ENCODE results near the gene EPB41L2.

The EPB41L2 gene

GRCh38 chr6:130978180-130978579 is 84.9 kb downstream of the EPB41L2 start:
- DNase-seq (ENCODE audit: low read depth), result no peak

GRCh38 chr6:130975325-130975724 is 87.7 kb downstream of the EPB41L2 start:
- DNase-seq (ENCODE audit: low read depth), result no peak

GRCh38 chr6:130973521-130974277 is 89.3 kb downstream of the EPB41L2 start:
- DNase-seq (ENCODE audit: low read depth), result no peak

GRCh38 chr6:130971504-130971903 is 91.5 kb downstream of the EPB41L2 start:
- DNase-seq (ENCODE audit: low read depth), result no peak

GRCh38 chr6:130970839-130971410 is 92.1 kb downstream of the EPB41L2 start:
- DNase-seq (ENCODE audit: low read depth), result no peak

GRCh38 chr6:130969791-130970491 is 93.1 kb downstream of the EPB41L2 start:
- peak; percentile 53 for DNase-seq (ENCODE audit: low read depth)

- no peak for DNase-seq (ENCODE audit: low read depth)
Observed at GRCh38 chr6:130969166-130969565, 93.9 kb downstream of the EPB41L2 start.

- DNase-seq (ENCODE audit: low read depth), result no peak
Observed at GRCh38 chr6:130968476-130968875, 94.6 kb downstream of the EPB41L2 start.

GRCh38 chr6:130967502-130968445 is 95.3 kb downstream of the EPB41L2 start:
- no peak for DNase-seq (ENCODE audit: low read depth)

GRCh38 chr6:130966344-130966980 is 96.6 kb downstream of the EPB41L2 start:
- no peak for DNase-seq (ENCODE audit: low read depth)

GRCh38 chr6:130965656-130966055 is 97.4 kb downstream of the EPB41L2 start:
- DNase-seq (ENCODE audit: low read depth), result peak; percentile 89

GRCh38 chr6:130964808-130965604 is 98.0 kb downstream of the EPB41L2 start:
- DNase-seq (ENCODE audit: low read depth), result no peak

GRCh38 chr6:130964289-130964688 is 98.8 kb downstream of the EPB41L2 start:
- DNase-seq (ENCODE audit: low read depth), result no peak

- peak; percentile 57 for DNase-seq (ENCODE audit: low read depth)
Observed at GRCh38 chr6:130962966-130963365, 100.1 kb downstream of the EPB41L2 start.

- DNase-seq (ENCODE audit: low read depth), result no peak
Observed at GRCh38 chr6:130961148-130961547, 101.9 kb downstream of the EPB41L2 start.

GRCh38 chr6:130959951-130960350 is 103.1 kb downstream of the EPB41L2 start:
- DNase-seq (ENCODE audit: low read depth), result peak; percentile 54

GRCh38 chr6:130958468-130958867 is 104.6 kb downstream of the EPB41L2 start:
- DNase-seq (ENCODE audit: low read depth), result no peak

GRCh38 chr6:130955755-130956154 is 107.3 kb downstream of the EPB41L2 start:
- DNase-seq (ENCODE audit: low read depth), result no peak

- no peak for DNase-seq (ENCODE audit: low read depth)
Observed at GRCh38 chr6:130949553-130949952, 113.5 kb downstream of the EPB41L2 start.

- DNase-seq (ENCODE audit: low read depth), result no peak
Observed at GRCh38 chr6:130947464-130947863, 115.6 kb downstream of the EPB41L2 start.

GRCh38 chr6:130946076-130946475 is 117.0 kb downstream of the EPB41L2 start:
- peak; percentile 25 for DNase-seq (ENCODE audit: low read depth)

Measured in fibroblast of gingiva (primary cell).